Measurements from ENCODE around the gene NPIPA3.
"Not testable (repeated sequence)": the region's sequence is repeated elsewhere in the genome, so short reads cannot be mapped to it uniquely, and the experiment has no call there.

NPIPA3 gene

GRCh38 chr16:14740832-14741385 is 37.7 kb downstream of the NPIPA3 start:
- DNase-seq (ENCODE audit: extremely low spot score); CTCF ChIA-PET; POLR2A ChIA-PET: not testable (repeated sequence)

- DNase-seq (ENCODE audit: extremely low spot score); POLR2A ChIA-PET; CTCF ChIA-PET: not testable (repeated sequence)
Observed at GRCh38 chr16:14741794-14742193, 38.6 kb downstream of the NPIPA3 start.

GRCh38 chr16:14742273-14743128 is 39.3 kb downstream of the NPIPA3 start, which contains the start of gene NPIPA2:
Gene NPIPA2 (plus strand): TSS chr16:14742533. CDS start chr16:14748066, 5,533 bp downstream.
- CTCF ChIA-PET; POLR2A ChIA-PET; DNase-seq (ENCODE audit: extremely low spot score): not testable (repeated sequence)

GRCh38 chr16:14773654-14774053 is 70.4 kb downstream of the NPIPA3 start:
- POLR2A ChIA-PET; CTCF ChIA-PET; DNase-seq (ENCODE audit: extremely low spot score): not testable (repeated sequence)

GRCh38 chr16:14775624-14776023 is 72.4 kb downstream of the NPIPA3 start:
- CTCF ChIA-PET; POLR2A ChIA-PET; DNase-seq (ENCODE audit: extremely low spot score): not testable (repeated sequence)

Data from GM10248 (cell line).